Measurements from ENCODE around the gene AP2A1. TPM values are rescaled to one million over a fixed set of nuclear protein-coding genes. Genes with fewer than 3 reads are reported as not detected.

The AP2A1 gene
- total and polyA plus RNA-seq, 2 of the 13 experiments (the other 11 are each of a cell fraction or from before 2014, with no cell fraction given): 22.7 to 39.7 TPM

GRCh38 chr19:49839713-49840112 is 72.9 kb downstream of the AP2A1 start:
- WGBS (ENCODE audit: low lambda C conversion rate): 96% methylated on average over 11 of the region's 11 CpGs
- H4K20me1 ChIP-seq (ENCODE audit: insufficient read depth, low read length): no peaks in the 10 kb centered on the region
- DNase-seq (ENCODE audit: low spot score): no peak
- intact Hi-C loops (cut with micrococcal nuclease; ENCODE audit: unreplicated experiment) (no loop called here), in situ Hi-C loops (cut with HindIII; ENCODE audit: extremely low pct_ligation_motif_present, low pct_unique_long_range_greater_than_20kb) (no loop called here)
- H3K36me3 ChIP-seq (replicated peaks in 1 of 2; ENCODE audit: control insufficient read depth in 1 of 2, insufficient read depth in 2 of 2, low read length in 2 of 2): peaks cover 15 to 36% of the 10 kb centered on the region in 2 experiments; a peak in 4 of 5 replicates
- ChIA-PET POLR2A (no interaction called here), CTCF (ENCODE audit: low intra/inter-chr PET ratio, low total read pairs) (no interaction called here)
- no peak overlapping the region for H3K27ac ChIP-seq (ENCODE audit: extremely low read length, insufficient read depth, low read length)
- TF ChIP-seq ZNF33A (CRISPR knock-in tag; IDR thresholded peaks at IDR 0.05; ENCODE audit: borderline replicate concordance) (no peak), NCOA5 (CRISPR knock-in tag; IDR thresholded peaks at IDR 0.05) (no peak), ZSCAN30 (CRISPR knock-in tag; IDR thresholded peaks at IDR 0.05) (no peak), ATF1 (CRISPR knock-in tag; IDR thresholded peaks at IDR 0.05) (no peak), ZNF317 (CRISPR knock-in tag; IDR thresholded peaks at IDR 0.05) (no peak), ZNF772 (CRISPR knock-in tag; IDR thresholded peaks at IDR 0.05) (no peak)
- no peaks in the 10 kb centered on the region for H3K27me3 ChIP-seq (ENCODE audit: control insufficient read depth in 1 of 2, insufficient read depth in 2 of 2, low read length in 2 of 2)
- H3K4me2 ChIP-seq (ENCODE audit: low read depth, low read length): no peak overlapping the region
- no peak overlapping the region for H3K9ac ChIP-seq (ENCODE audit: insufficient read depth, low read depth, low read length)
- no peak for FAIRE-seq
- BruUV-seq (replicated peaks): no TSS peak
- H3K4me3 ChIP-seq (replicated peaks in 1 of 3; ENCODE audit: insufficient read depth in 1 of 3, low read depth in 2 of 3, low read length in 3 of 3): no peak overlapping the region
- H3K79me2 ChIP-seq (ENCODE audit: insufficient read depth, low read length): no peaks in the 10 kb centered on the region
- H3K4me1 ChIP-seq (ENCODE audit: insufficient read depth, low read length): peaks cover 10% of the 10 kb centered on the region
- ATAC-seq: no peak
- no peak overlapping the region for H2AFZ ChIP-seq (ENCODE audit: low read length)
- no peaks in the 10 kb centered on the region for H3K9me3 ChIP-seq (ENCODE audit: low read length)

GRCh38 chr19:49840321-49840720 is 73.5 kb downstream of the AP2A1 start:
- POLR2A ChIA-PET: no interaction called here
- BruUV-seq (replicated peaks): no TSS peak
- in situ Hi-C loops (cut with HindIII; ENCODE audit: extremely low pct_ligation_motif_present, low pct_unique_long_range_greater_than_20kb) (no loop called here), intact Hi-C loops (cut with micrococcal nuclease; ENCODE audit: unreplicated experiment) (no loop called here)
- CTCF ChIA-PET (ENCODE audit: low intra/inter-chr PET ratio, low total read pairs): no interaction called here
- peaks cover 12% of the 10 kb centered on the region for H3K4me1 ChIP-seq (ENCODE audit: insufficient read depth, low read length)
- no peak overlapping the region for H3K27ac ChIP-seq (ENCODE audit: extremely low read length, insufficient read depth, low read length)
- peaks cover 12 to 30% of the 10 kb centered on the region in 2 experiments; a peak in 4 of 5 replicates for H3K36me3 ChIP-seq (replicated peaks in 1 of 2; ENCODE audit: control insufficient read depth in 1 of 2, insufficient read depth in 2 of 2, low read length in 2 of 2)
- ATAC-seq (no peak), DNase-seq (ENCODE audit: low spot score) (no peak), FAIRE-seq (no peak)
- H4K20me1 ChIP-seq (ENCODE audit: insufficient read depth, low read length): no peaks in the 10 kb centered on the region
- no peaks in the 10 kb centered on the region for H3K27me3 ChIP-seq (ENCODE audit: control insufficient read depth in 1 of 2, insufficient read depth in 2 of 2, low read length in 2 of 2)
- no peaks in the 10 kb centered on the region for H3K79me2 ChIP-seq (ENCODE audit: insufficient read depth, low read length)
- H3K9ac ChIP-seq (ENCODE audit: insufficient read depth, low read depth, low read length): no peak overlapping the region
- no peak overlapping the region for H3K4me3 ChIP-seq (replicated peaks in 1 of 3; ENCODE audit: insufficient read depth in 1 of 3, low read depth in 2 of 3, low read length in 3 of 3)
- H3K9me3 ChIP-seq (ENCODE audit: low read length): no peaks in the 10 kb centered on the region
- H3K4me2 ChIP-seq (ENCODE audit: low read depth, low read length): no peak overlapping the region
- whole genome bisulfite sequencing (ENCODE audit: low lambda C conversion rate): 92% methylated on average over 11 of the region's 11 CpGs
- no peak for TF ChIP-seq ZFY (CRISPR knock-in tag; IDR thresholded peaks at IDR 0.05)
- TF ChIP-seq CENPBD1 (CRISPR knock-in tag; IDR thresholded peaks at IDR 0.05; ENCODE audit: borderline replicate concordance, low read depth): no peak
- TF ChIP-seq ZIK1 (CRISPR knock-in tag; IDR thresholded peaks at IDR 0.05; ENCODE audit: borderline replicate concordance, low read depth): no peak
- no peak for TF ChIP-seq SIX1 (CRISPR knock-in tag; IDR thresholded peaks at IDR 0.05; ENCODE audit: borderline replicate concordance)
- TF ChIP-seq STAG1 (CRISPR knock-in tag; IDR thresholded peaks at IDR 0.05): no peak
- no peak for TF ChIP-seq RNF2 (conservative IDR thresholded peaks at IDR 0.05; ENCODE audit: low read depth)
- no peak for TF ChIP-seq ZBTB44 (CRISPR knock-in tag; IDR thresholded peaks at IDR 0.05)
- no peak for TF ChIP-seq ZNF143 (CRISPR knock-in tag; IDR thresholded peaks at IDR 0.05)
- TF ChIP-seq PCBP1 (IDR thresholded peaks at IDR 0.05; ENCODE audit: borderline replicate concordance, low read depth, low read length): no peak
- TF ChIP-seq ZNF780A (CRISPR knock-in tag; IDR thresholded peaks at IDR 0.05): no peak
- TF ChIP-seq ZNF737 (CRISPR knock-in tag; IDR thresholded peaks at IDR 0.05; ENCODE audit: borderline replicate concordance): no peak
- TF ChIP-seq TERF1 (CRISPR knock-in tag; IDR thresholded peaks at IDR 0.05): no peak
- no peak overlapping the region for H2AFZ ChIP-seq (ENCODE audit: low read length)
